Activated CD4-positive, alpha-beta T cell treated with anti-CD3 and anti-CD28 coated beads, Interleukin-2, amount 50 U/mL, for 24 hours (primary cell): Measurements from ENCODE around the gene RASGRF2.
A peak's percentile ranks its signal among the peaks of the same experiment; 100 is the strongest.
"Not testable (repeated sequence)": the region's sequence is repeated elsewhere in the genome, so short reads cannot be mapped to it uniquely, and the experiment has no call there.

Source experiments
- DNase-seq, 2 donors: peaks; one replicate each; pipeline ENCODE4 v3.0.0-alpha.2; 2020; ENCODE audit warnings: low read depth in 1 of 2, low spot score in 1 of 2

RASGRF2 gene

DNA sequence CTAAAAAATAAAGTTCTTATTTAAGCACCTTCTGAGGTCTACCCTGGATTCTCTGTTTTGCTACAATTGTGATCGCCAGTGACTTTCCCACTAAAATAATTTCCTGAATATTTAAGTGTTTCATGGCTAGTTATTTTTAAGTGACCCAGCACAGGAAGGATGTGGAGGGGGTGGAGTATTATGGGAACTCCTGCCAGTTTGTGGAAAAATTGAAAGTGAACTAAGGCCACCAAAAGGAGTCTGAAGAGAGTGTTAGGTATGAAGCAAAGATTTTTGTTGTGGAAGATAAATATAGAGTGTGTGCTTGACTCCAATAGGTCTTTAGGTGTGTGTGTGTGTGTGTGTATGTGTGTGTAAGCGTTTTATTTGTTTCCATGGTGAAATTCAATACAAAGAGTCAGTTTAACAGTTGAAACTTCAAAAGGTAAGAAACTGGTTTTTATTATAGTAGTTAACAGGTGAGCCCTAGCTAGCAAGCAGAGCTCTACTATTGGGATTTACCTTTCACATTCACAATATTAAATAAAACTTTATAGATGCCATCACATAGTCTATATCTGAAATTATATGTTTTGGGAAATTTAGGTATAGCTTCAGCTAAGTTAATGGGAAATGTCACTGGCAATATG lies 25.6 kb downstream of the RASGRF2 start:
- no peak for DNase-seq

GRCh38 chr5:80986382-80986781 lies 26.2 kb downstream of the RASGRF2 start:
- no peak for DNase-seq

DNA sequence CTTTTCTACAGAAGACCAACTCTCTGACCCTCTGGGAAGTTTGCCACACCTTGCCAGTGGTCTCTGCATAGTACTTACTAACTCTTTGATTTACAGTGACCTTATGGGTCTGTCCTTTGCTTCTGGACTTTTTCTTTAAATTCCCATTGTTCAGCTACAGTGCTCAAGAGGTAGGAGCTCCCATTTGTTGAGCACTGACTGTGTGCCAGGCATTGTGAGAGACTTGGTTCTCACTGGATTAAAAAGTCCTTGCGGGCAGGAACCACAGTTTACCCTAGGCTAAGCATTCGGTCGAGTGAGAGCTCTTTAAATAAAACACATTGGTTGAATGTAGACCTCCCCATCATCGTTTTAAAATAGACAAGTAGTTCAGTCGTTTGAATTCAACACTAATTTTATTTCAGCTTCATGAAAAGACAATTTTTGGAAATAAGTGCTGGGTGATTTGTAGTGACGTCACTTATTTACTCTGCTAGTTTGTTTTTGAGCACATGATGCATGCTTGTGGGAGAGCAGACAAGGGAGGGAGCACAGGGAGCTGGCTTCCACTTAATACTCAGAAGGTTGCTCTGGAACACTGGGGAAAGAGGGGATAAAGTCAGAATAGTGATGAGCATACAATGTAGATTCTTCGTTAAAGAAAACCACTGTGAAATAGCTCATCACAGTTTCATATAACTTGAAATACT lies 27.1 kb downstream of the RASGRF2 start:
- no peak for DNase-seq

GRCh38 chr5:80988419-80988935 lies 28.3 kb downstream of the RASGRF2 start:
- DNase-seq: no peak

DNA sequence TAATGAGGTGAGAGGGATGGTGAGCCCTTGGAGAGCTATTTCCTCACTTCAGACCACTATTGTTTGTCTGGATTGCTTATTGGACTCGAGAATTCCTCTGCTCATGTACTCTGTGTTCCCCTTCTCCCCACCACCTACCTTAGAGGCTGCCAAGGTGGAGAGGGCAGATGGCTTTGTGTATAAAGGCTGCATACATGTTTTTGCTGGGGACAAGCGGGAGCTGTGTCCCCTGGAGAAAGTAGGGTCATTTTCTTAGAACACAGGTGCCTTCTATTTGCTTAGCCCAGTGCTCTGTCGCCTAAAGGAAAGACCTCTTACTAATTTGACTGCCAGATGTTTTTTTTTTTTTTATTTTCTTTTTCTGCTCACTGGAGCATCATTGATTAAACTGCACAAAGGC lies 29.7 kb downstream of the RASGRF2 start:
- DNase-seq: no peak

DNA sequence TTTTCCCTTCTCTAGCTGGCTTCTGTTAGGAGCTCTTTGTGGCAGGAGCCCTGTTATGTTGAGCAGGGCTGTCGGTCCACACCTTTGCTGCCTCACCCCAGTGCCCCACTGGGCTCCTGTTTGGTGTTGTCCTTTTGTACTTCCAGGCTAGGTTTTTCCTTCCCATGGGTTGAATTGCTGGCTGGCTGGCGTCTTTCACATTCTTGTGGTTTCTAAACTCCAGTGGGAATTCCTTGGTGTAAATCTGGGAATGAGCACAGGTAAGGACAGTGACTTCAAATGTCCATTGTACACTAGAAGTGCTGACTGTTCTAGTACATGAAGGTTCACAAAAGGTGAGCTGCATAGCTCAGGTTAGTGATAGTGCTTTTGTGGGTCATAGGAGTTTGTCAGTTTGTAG lies 30.4 kb downstream of the RASGRF2 start:
- no peak for DNase-seq

DNA sequence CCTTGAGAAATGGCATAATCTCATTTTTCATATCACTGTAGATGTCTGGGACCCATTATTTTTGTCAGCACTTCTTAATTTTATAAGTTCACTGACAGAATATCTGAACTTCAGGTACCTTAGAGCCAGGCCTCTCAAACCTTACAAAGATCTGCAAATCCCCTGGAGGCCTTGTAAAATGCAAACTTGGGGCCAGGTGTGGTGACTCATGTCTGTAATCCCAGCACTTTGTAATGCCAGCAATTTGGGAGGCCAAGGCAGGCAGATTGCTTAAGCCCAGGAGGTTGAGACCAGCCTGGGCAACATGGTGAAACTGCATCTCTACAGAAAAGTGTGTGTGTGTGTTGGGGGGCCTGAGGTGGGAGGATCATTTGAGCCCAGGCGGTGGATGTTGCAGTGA lies 30.8 kb downstream of the RASGRF2 start:
- DNase-seq: no peak

DNA sequence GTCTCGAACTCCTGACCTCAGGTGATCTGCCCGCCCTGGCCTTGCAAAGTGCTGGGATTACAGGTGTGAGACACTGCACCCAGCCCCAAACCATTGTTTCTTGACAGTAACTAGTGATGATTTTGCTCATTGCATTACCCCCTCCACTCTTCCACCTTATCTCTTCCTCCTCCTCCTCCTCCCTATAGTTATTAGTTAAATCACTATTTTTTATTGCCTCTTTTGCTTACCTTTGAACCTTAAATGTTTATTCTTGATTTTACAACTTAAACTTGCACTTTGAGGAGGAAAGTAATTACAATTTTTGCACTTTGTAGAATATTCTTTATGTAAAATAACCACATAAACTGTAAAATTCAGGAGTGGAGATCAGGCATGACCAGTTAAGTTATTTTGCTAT lies 35.7 kb downstream of the RASGRF2 start:
- DNase-seq: no peak

DNA sequence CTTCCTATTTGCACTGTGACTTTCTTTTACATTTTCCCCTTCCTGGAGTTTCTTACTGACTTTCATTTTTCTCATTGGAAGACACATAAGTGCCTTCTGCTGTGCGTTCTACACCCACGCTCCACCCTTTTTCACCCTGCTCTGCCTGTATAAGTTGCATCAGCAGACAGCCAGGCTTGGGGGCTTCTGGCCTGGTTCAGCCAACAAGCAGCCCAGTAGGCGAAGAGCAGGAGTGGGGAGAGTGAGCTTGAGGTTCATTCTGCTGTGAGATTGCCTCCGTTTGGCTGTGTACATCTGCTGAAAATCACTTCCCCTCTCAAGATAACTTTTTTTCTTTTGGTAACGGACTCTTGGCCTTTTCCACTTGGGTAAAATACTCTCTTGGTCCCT lies 38.4 kb downstream of the RASGRF2 start:
- no peak for DNase-seq

DNA sequence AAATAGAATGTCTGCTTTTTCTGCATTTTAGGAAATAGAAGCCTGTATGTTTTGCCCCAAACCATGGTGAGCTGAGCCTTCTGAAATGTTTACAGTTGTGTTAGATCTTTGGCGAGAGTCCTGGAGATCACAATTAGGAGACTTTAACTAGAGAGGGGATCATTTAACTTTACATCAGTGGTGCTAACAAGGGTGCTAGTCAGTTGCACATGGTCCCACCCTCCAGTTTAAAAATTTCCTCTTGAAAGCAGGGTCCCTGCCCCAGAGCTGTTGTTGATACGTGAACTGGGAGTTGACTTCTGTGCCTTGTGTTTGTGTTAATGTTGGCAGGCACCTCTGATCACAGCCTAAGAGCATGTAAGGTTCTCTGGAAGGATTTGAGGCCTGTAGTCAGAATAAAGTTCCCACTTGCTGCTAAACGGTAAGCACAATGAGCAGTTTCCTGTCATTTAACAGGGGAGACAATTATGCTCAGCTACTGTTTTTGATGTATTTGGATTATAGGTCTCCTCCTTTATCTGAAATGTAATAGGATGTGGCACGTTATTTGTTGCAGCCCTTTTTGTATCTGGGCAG lies 43.7 kb downstream of the RASGRF2 start:
- no peak for DNase-seq

GRCh38 chr5:81005708-81006107 lies 45.5 kb downstream of the RASGRF2 start:
- DNase-seq: no peak

DNA sequence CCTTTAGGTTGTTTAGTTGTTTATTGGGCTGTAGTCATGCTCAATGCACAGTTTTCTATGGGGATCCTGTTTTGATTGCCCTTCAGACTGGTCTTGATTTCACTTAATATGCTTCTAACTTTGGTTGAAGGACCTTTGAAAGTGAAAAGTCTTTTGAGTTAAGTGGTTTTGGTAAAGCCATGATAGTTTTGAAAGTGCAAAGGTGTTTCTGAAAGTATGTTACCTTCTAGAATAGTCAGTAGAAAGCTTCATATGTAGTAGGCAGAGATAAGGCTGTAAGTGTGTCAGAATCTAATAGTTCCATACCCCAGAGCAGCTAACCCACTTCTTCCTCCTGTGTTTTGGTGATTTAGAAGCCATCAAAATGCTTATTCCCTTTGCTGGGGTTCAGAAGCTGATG lies 46.1 kb downstream of the RASGRF2 start:
- no peak for DNase-seq

- DNase-seq: peak in 1 of 2 donors; percentile 60
Observed at GRCh38 chr5:81006947-81007636, 46.9 kb downstream of the RASGRF2 start.

GRCh38 chr5:81007637-81008027 lies 47.5 kb downstream of the RASGRF2 start:
- peak in 1 of 2 donors; percentile 27 for DNase-seq

DNA sequence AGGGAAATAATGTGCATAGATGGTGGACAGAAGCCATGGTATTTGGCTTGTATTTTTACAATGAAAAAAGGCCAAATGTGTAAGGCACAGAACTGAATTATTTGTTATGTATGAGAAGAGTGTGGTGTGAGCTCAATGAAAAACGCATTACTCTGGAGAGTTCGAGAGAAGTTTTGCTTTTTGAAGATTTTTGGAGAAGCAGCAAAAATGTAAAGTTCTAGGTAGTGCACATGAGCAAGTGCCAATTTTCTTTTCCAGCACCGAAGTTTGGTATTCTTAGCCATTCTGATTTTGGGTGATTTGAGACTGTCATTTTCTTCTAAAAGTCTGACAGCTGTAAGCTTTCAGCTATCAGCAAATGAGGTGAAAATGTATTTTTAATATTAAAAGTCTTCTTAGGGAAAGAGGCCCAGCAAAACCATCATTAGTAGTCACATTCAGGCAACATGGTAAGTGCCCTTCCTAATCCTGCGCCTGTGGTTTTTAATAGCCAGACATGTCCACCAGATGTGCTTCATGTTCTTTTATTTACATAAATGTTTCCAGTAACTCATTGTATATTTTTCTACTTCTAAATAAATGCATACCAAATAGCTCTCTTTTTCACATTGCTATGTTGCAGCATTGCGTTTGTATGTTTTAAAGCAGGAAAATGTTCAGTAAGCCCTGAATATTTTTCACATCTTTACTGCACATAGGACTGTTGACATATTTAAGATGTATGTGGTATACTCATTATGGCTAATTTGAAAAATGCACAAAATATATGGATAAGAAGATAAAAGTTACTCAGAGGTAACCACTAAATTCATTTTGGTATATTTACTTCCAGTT lies 50.4 kb downstream of the RASGRF2 start:
- DNase-seq: no peak

DNA sequence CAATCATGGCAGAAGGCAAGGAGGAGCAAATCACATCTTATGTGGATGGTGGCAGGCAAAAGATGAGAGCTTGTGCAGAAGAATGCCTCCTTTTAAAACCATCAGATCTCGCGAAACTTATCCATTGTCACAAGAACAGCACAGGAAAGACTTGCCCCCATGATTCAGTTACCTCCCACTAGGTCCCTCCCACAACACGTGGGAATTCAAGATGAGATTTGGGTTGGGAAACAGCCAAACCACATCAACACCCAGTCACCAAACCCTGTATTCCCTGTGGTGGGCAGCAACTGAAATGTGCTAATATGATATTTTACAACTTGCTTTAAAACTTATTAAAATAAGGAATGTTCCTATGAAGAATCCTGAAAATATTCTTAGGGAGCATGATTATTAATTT lies 54.2 kb downstream of the RASGRF2 start:
- no peak for DNase-seq

- DNase-seq: no peak
Observed at GRCh38 chr5:81016116-81016515, 56.0 kb downstream of the RASGRF2 start.

- DNase-seq: no peak
Observed at GRCh38 chr5:81017320-81017719, 57.2 kb downstream of the RASGRF2 start.

DNA sequence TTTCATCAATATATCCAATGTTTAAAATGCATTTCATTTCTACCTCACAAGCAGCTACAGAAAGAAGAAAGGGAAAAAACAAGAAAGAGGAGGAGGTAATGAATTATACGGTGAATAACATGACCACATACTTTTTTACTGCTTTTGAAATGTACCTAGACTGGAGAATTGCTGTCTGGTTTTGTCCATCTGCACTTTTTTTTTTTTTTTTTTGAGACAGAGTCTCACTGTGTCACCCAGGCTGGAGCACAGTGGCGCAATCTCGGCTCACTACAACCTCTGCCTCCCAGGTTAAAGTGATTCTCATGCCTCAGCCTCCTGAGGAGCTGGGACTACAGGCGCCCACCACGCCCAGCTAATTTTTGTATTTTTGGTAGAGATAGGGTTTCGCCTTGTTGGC lies 58.4 kb downstream of the RASGRF2 start:
- not testable (repeated sequence) for DNase-seq

- no peak for DNase-seq
Observed at GRCh38 chr5:81019748-81020147, 59.6 kb downstream of the RASGRF2 start.
